HG02571 (cell line): ENCODE results near the gene ARHGAP25.

Source experiments
- ATAC-seq: cut with Tn5 transposase; IDR thresholded peaks from one replicate; pipeline ENCODE4 v1.9.1; 2021; ENCODE audit warnings: mild to moderate bottlenecking, moderate library complexity; ENCODE audit not compliant: unreplicated experiment

The ARHGAP25 gene

DNA sequence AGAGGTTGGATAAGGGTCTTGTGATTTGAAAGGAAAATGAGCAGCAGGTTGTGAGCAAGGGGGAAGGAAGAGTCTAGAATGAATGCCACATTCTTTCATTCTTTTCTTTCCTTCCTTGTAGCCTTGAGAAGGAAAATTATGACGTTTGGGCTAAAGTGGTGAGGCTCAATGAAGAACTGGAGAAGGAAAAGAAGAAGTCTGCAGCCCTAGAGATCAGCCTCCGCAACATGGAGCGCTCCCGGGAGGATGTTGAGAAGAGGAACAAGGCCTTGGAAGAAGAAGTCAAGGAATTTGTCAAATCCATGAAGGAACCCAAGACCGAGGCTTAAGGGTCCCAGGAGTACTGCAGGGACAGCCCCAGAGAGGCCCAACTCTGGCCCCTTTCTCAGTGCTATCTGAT is 91.3 kb downstream of the ARHGAP25 start:
- ATAC-seq = no peak

DNA sequence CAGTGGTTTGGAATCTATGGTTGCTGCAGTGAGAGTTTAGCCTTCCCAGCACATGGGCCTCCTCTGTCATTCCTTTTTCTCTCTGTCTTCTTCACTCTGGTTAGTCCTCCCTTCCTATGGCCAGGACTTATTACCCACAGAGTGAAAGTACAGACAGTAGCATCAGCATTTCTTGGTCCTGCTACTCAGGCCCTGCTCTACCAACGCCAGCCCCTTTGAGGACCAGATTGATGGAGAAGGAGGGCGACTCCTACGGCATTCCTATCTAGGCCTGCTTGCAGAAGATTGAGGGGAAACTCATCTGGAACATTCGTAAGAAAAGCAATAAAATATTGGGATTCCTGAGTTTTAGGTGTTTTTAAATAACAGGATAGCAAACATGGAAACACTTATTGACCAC is 93.1 kb downstream of the ARHGAP25 start:
- ATAC-seq = no peak

GRCh38 chr2:68828887-68829708 is 94.5 kb downstream of the ARHGAP25 start:
- no peak for ATAC-seq

GRCh38 chr2:68829749-68830148 is 95.1 kb downstream of the ARHGAP25 start:
- no peak for ATAC-seq

DNA sequence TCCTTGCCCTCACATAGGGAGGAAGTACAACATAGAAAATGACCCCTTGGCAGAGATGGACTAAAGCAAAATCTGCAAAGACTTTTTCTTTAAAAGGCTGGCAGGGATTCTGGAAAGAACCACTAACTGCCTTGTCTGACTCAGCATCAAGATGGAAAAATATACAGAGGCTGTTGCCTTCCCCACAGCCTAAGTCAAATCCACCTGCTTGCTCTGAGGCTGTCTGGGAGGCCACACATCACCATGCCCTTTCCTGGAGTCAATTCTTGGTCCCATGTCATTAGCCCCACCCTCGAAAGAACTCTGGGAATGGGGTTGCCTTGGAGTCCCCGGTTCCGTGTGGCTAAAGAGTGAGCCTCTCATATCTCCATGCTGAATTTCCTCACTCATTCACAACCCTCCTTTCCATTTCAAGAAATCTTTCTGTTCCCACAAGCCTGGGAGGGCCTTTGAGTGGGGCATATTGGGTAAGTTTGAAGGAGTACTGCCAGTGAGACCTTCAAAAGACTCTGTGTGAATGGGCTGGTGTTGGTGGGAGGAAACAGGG is 97.1 kb downstream of the ARHGAP25 start:
- no peak for ATAC-seq

DNA sequence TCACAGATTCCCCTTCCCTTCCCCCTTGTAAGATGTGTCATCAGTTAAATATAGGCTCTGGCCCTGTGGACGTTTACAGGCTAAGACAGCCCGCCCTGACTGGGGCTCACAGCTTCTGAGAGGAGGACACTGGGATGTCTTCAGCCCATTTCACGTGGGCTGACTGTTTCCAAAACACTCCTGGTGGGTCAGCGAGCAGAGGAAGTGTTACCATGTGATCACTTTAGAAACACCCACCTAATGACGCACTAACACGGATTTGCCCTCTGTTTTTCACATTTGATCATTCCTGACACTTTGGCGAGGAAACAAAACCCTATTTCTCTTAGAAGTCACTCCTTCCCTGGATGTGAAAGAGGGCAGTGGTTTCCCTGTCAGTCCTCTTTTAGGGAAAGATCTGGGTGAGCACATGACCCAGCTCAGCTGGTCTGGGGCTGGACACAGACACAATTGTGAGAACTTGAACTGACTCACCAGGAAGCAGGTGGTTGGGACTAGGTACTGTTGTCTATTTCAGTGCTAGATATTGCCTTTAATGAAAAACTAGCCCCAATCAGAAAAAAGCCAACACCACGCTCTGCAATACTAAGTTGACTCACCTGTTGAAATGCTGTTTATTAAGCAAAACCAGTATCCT is 97.7 kb downstream of the ARHGAP25 start:
- peak; percentile 62 for ATAC-seq

- no peak for ATAC-seq
These were observed 98.6 kb downstream of the ARHGAP25 start for GRCh38 chr2:68833162-68833561.

GRCh38 chr2:68834737-68835376 is 100.2 kb downstream of the ARHGAP25 start:
- ATAC-seq = no peak

DNA sequence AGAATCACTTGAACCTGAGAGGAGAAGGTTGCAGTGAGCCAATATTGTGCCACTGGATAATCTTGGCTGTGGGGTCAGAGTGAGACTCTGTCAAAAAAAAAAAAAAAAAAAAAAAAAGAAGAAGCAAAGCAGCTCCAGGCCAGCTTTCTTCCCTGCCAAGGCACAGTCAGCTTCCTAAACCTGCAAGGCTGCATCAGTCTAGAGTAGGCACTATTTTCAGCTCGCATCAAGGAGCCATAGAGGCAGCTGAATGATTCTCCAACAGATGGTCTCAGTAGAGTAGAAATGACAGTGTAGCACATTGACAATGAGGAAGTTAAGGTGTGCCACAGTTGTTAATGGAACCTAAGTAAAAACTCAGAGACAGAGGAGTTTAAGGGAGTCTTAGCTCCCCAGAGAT is 101.0 kb downstream of the ARHGAP25 start:
- ATAC-seq = no peak

DNA sequence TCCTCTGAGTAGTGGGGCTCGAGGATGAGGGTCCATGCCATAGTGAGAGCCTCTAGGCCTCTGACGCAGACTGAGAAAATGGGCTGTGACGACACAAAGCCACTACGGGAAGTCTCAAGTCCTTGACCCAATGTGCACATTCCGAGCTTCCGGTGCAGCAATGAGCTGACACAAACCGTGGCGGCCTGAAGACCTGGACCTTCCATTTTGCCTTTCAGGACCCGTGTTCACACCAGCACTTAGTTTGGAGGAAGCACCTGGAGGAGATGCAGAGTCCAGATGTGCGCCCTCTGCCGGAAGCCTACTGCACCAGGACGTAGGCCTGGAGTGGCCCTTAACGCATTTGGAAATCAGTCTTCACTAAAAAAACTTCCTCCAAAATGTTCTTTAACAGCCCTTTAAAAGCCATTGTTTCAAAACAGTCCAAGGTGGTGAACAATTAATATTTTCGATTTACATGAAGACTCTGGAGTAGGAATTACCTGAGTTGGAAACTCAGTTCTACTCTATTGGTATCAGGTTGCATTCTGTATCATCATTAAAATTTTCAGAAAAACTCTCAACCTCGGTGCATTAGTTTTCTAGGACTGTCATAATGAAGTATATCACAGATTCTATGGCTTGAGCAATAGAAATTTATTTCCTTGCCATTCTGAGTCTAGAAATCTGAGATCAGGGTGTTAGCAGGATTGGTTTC is 102.7 kb downstream of the ARHGAP25 start:
- ATAC-seq = no peak

GRCh38 chr2:68837861-68838341 is 103.3 kb downstream of the ARHGAP25 start:
- ATAC-seq = peak; percentile 73

GRCh38 chr2:68838641-68839040 is 104.0 kb downstream of the ARHGAP25 start:
- ATAC-seq = no peak

DNA sequence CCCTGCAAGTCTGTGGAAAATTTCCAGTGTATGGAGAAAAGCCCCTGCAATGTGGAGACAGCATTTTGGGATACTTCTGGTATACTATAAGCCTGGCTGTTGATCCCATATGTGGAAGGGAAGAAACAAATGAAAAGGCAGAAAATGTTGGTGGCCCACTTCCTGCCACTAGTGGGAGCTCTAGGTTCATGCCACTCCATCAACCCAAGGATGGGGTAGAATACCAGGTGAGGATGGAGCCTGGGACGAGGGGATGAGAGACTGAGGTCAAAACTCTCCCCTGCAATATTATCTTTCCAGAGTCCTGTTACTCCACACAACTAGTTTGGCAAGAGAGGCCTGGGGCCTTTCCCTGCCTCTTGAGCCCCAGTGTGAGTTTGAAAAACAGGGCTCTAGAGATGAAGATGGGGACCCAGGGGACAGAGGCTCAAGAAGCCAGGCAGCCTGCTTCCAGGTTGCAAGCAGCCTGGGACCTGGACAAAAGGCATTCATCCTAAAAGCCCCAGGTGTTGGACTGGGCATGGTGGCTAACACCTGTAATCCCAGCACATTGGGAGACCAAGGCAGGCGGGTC is 104.7 kb downstream of the ARHGAP25 start:
- ATAC-seq = no peak

DNA sequence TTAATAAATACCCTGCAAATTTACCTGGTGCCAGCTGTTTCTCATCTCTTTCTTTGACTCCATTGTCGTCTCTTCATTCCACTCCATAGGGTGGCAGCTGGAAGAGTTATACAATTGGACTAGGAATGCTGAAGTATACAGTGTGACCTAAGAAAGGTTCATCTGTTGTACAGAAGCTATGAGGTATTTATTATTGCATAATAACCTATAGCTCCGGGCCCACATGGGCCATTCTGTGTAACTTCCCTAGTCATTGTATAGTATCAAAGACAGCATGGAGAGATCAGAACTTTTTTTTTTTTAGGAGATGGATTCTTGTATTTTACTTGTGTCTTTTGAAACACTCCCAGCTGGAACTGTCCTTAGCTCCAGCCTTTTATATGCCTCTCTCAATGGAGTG is 110.4 kb downstream of the ARHGAP25 start:
- ATAC-seq = no peak

DNA sequence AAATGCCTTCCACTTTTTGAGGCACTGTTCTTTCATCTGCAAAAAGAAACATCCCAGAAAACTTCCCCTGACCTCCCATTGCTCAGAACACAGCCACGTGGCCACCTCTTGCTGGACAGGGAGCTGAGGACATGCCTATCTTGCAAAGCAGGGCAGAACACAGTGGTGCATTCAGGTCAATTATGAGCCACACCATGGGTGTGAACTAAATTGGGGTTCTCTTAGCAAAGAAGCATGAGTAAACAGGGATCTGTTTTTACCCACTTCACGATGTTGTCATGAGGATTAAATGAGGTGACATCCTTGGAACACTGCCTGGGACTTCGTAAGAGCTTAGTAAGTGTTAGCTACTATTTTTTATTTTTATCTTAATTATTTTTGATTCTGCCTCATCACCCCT is 111.5 kb downstream of the ARHGAP25 start:
- ATAC-seq = no peak

- no peak for ATAC-seq
These were observed 113.1 kb downstream of the ARHGAP25 start for GRCh38 chr2:68847751-68848150.

DNA sequence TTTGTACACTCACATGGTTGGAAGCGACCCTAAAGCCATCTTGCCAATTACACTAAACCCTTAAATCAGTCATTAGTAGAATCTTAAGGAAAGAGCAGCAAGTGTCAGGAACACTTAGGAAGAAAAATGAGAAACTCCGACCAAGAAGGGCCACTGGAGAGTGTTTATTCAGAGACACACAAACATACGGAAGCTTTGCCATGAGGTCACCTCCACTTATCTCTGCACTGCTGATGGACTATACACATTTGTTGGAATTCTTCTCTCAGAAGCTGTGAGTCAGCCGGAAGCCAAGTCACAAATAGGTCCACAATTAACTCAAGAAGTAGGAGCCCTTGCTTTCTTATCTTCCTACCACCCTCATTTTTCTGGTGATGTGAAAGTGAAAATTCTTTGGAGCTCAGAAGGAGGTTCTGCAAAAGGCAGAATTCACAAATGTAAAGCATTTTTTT is 115.0 kb downstream of the ARHGAP25 start:
- ATAC-seq = no peak

DNA sequence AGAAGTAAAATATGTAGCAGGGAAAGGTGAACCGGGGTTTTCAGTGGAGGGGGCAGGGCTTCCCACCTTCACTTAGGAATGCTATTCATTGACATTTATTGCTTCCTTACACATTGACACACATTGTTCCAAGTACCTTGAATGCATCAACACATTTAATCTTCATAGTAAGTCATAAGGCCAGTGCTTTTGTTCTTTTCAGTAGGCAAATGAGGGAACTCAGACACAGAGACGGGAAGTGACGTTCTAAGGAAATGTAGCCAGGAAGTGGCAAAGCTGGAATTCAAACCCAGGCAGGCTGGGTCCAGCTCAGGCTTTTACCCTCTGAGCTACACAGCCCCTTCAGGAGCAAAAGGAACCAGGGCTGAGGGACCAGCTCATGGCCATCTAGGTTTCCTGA is 115.9 kb downstream of the ARHGAP25 start:
- ATAC-seq = no peak

DNA sequence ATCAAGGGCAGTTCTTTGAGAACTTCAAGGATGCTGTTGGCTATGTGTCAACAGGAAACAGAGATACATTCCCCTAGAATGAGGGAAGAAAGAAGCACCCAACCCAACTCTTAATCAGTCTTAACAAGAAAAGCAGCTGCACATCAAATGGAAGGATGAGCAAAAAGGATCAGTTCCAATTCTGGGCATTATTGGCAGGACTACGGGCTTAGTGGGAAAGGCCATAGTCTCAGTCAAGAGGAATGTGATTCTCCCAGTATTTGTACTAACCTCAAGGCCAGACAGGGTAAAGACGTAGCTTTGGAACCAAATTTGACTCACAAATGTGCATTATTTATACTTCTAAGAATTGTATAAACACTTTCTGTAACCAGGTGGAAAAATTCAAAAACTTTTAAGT is 118.4 kb downstream of the ARHGAP25 start:
- ATAC-seq = no peak

DNA sequence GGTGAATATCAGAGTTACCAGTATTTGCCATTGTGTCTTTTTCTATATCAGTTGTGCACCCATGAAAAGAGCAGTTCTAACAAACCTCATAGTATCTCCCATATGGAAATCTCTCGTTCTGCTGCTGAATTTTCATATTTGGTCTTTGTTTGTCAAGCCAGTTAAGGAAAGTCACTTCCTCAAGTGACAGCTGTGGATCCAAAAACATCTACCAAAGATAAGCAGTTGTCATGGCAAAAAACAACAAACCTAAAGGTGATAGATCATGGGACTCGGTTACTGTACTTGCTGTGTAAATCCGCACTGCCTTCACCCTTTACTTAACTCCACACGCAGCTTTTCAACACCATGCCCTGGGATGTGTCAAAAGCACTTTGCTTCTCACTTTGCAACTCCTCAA is 119.3 kb downstream of the ARHGAP25 start:
- no peak for ATAC-seq

DNA sequence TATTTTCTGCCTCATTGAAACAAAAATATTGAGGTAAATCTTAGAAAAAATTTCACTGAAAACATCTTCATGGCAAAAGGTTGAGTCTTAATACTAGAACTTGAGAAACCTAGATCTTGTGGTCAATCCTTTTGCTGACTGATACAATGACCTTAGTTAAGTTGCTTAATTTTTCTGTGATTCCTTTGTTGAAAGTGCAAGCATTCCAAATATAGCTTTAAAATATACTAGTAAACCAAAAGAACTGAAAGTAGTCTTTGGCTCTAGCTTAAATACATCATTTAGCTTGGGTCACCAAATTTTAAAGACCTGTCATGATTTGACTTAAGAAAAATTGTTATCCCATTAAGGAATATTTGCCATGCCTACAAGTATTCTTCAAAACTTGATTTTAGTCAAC is 119.9 kb downstream of the ARHGAP25 start:
- ATAC-seq = no peak
